Immature natural killer cell (primary cell): ENCODE results near the gene ATP11A. TPM values are rescaled to one million over a fixed set of nuclear protein-coding genes. Genes with fewer than 3 reads are reported as not detected.

Experiments
- DNase-seq, 3 donors: peaks; one replicate each; pipeline ENCODE4 v3.0.0; 2022; ENCODE audit warnings: mixed read lengths in 1 of 3
- H3K27ac Mint-ChIP-seq, 6 donors: one replicate each; pipeline ENCODE4 v1.8.0; 2020; ENCODE audit warnings: mixed read lengths in 6 of 6, mild to moderate bottlenecking in 5 of 6, inconsistent platforms in 4 of 6, moderate library complexity in 3 of 6
- H3K27me3 Mint-ChIP-seq, 3 donors: one replicate each; pipeline ENCODE4 v1.8.0; 2020 to 2021; ENCODE audit warnings: low read depth in 3 of 3, mild to moderate bottlenecking in 3 of 3, mixed read lengths in 3 of 3, moderate library complexity in 3 of 3, inconsistent platforms in 1 of 3
- H3K36me3 Mint-ChIP-seq, 3 donors: one replicate each; pipeline ENCODE4 v1.8.0; 2020; ENCODE audit warnings: mixed read lengths in 3 of 3, inconsistent platforms in 2 of 3, mild to moderate bottlenecking in 2 of 3
- H3K4me1 Mint-ChIP-seq, 2 donors: one replicate each; pipeline ENCODE4 v1.8.0; 2020; ENCODE audit warnings: inconsistent platforms in 2 of 2, mild to moderate bottlenecking in 2 of 2, mixed read lengths in 2 of 2, moderate library complexity in 1 of 2
- H3K4me3 Mint-ChIP-seq, 5 donors: one replicate each; pipeline ENCODE4 v1.8.0; 2020; ENCODE audit warnings: mild to moderate bottlenecking in 5 of 5, mixed read lengths in 5 of 5, inconsistent platforms in 3 of 5, moderate library complexity in 3 of 5
- H3K9me3 Mint-ChIP-seq, 6 donors: one replicate each; pipeline ENCODE4 v1.8.0; 2020; ENCODE audit warnings: mild to moderate bottlenecking in 6 of 6, mixed read lengths in 6 of 6, inconsistent platforms in 4 of 6, moderate library complexity in 3 of 6
- polyA plus RNA-seq, 3 donors: library from polyadenylated mRNA; unstranded; fragments of 300-500 nt; fragmentation: Illumina TruSeq; gene quantifications; one replicate each; pipeline ENCODE4 v1.2.3, GENCODE V29; 2021

Gene ATP11A
- polyA plus RNA-seq, 3 donors from 2014 or later = 0.96 to 2.9 TPM; not detected in 1

GRCh38 chr13:112807653-112808376, 118.0 kb downstream of the ATP11A start:
- Mint-ChIP-seq H3K27ac (no peak overlapping the region), H3K4me1 (no peaks in the 10 kb centered on the region), H3K36me3 (peaks cover 4 to 23% (median 21%) of the 10 kb centered on the region in 3 donors), H3K9me3 (no peaks in the 10 kb centered on the region), H3K27me3 (peaks cover 0 to 2% (median 0%) of the 10 kb centered on the region in 3 donors), H3K4me3 (no peak overlapping the region)
- no peak for DNase-seq

DNA sequence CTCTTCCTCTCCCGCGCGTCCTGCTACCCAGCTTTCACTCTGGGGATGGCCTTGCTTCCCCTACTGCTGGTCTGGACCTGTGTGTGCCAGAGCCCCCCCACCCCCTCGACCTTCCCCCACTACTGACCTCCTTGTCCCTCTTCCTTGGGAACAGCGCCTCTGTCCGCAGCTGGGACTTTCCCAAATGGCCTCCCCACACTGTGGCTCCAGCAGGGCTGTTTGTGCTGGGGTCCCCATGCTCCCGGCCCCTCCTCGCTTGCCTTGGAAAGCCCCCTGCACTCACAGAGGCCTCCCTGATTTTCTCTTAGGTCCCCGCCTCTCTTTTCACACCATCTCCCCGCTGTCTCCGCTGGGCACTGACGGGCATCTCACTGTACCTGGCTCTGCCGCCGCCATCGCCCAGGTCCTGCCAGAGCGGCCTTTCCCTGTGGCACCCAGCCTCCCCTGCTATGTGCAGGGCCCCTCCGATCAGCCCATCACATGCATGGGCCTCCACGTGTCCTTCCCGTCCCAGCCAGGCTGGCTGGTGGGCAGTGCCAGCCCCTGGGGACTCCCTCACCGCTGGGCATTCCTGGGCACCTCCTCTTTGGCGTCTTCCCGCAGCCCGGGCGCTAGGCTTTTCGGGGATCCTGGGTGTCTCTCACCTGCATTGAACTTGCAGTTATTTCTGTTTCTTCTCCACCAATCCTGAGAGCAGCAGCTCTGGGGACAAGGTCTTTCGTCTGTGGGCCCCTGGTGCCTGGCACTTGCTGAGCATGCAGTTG, 118.7 kb downstream of the ATP11A start:
- DNase-seq = no peak
- no peaks in the 10 kb centered on the region for H3K9me3 Mint-ChIP-seq
- H3K36me3 Mint-ChIP-seq = peaks cover 4 to 28% (median 24%) of the 10 kb centered on the region in 3 donors
- no peaks in the 10 kb centered on the region for H3K4me1 Mint-ChIP-seq
- no peak overlapping the region for H3K27ac Mint-ChIP-seq
- peaks cover 0 to 2% (median 0%) of the 10 kb centered on the region in 3 donors for H3K27me3 Mint-ChIP-seq
- no peak overlapping the region for H3K4me3 Mint-ChIP-seq

- H3K4me1 Mint-ChIP-seq = no peaks in the 10 kb centered on the region
- H3K9me3 Mint-ChIP-seq = no peaks in the 10 kb centered on the region
- no peak overlapping the region for H3K27ac Mint-ChIP-seq
- H3K27me3 Mint-ChIP-seq = peaks cover 0 to 2% (median 0%) of the 10 kb centered on the region in 3 donors
- H3K36me3 Mint-ChIP-seq = peaks cover 8 to 32% (median 30%) of the 10 kb centered on the region in 3 donors
- DNase-seq = no peak
- H3K4me3 Mint-ChIP-seq = no peak overlapping the region
These were observed 119.8 kb downstream of the ATP11A start for GRCh38 chr13:112809332-112810315.

- H3K4me1 Mint-ChIP-seq = no peaks in the 10 kb centered on the region
- peaks cover 0 to 2% (median 0%) of the 10 kb centered on the region in 3 donors for H3K27me3 Mint-ChIP-seq
- no peak overlapping the region for H3K4me3 Mint-ChIP-seq
- H3K36me3 Mint-ChIP-seq = peaks cover 15 to 37% (median 37%) of the 10 kb centered on the region in 3 donors
- no peak for DNase-seq
- no peak overlapping the region for H3K27ac Mint-ChIP-seq
- no peaks in the 10 kb centered on the region for H3K9me3 Mint-ChIP-seq
These were observed 120.8 kb downstream of the ATP11A start for GRCh38 chr13:112810608-112811007.

DNA sequence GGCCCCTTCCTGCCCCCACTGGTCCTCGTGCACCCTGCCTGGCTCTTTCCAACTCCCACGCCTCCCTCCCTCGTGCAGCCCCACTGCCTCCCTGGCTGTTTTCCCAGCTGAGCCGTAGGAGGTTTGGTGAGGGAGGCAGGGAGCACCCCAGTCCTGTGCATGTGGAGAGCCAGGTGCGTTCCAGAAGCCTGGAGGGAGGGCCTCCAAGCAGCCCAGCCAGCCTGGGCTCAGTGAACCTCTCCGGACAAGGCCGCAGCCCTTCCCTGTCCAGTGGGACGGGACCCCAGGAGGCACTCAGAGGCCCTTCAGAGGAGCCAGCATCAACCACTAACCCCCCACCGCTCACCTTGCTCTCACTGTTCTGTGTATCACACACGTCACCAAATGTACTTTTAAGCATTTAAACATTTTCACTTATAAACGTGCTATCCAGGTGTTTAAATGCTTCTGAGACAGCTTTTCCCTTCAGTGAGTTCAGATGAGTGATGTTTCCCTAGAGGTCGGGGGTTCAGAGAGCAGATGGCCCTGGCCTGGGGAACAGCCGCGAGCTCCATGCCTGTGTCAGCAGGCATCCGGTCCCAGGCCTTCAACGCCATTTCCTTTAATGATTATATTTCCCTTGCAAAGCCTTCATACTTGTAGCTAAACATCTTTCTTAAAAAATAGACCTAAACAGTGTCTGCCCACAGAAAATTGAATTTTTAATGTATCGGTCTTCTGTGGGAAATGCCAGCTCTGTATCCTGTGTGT, 122.6 kb downstream of the ATP11A start:
- Mint-ChIP-seq H3K9me3 (no peaks in the 10 kb centered on the region), H3K27me3 (peaks cover 0 to 2% (median under 1%) of the 10 kb centered on the region in 3 donors), H3K4me1 (no peaks in the 10 kb centered on the region), H3K36me3 (peaks cover 29 to 42% (median 41%) of the 10 kb centered on the region in 3 donors), H3K4me3 (no peak overlapping the region), H3K27ac (no peak overlapping the region)
- no peak for DNase-seq

GRCh38 chr13:112813552-112813951, 123.7 kb downstream of the ATP11A start:
- Mint-ChIP-seq H3K36me3 (peaks cover 34 to 53% (median 44%) of the 10 kb centered on the region in 3 donors), H3K27ac (no peak overlapping the region), H3K27me3 (peaks cover 0 to 2% (median 2%) of the 10 kb centered on the region in 3 donors), H3K9me3 (no peaks in the 10 kb centered on the region), H3K4me1 (no peaks in the 10 kb centered on the region), H3K4me3 (no peak overlapping the region)
- no peak for DNase-seq

- Mint-ChIP-seq H3K4me3 (no peak overlapping the region), H3K27ac (no peak overlapping the region), H3K9me3 (no peaks in the 10 kb centered on the region), H3K36me3 (peaks cover 35 to 63% (median 47%) of the 10 kb centered on the region in 3 donors), H3K4me1 (no peaks in the 10 kb centered on the region), H3K27me3 (peaks cover 0 to 2% (median 2%) of the 10 kb centered on the region in 3 donors)
- no peak for DNase-seq
These were observed 125.2 kb downstream of the ATP11A start for GRCh38 chr13:112814905-112815585.

- Mint-ChIP-seq H3K9me3 (no peaks in the 10 kb centered on the region), H3K27me3 (peaks cover 0 to 2% (median 2%) of the 10 kb centered on the region in 3 donors), H3K27ac (no peak overlapping the region), H3K36me3 (peaks cover 38 to 62% (median 49%) of the 10 kb centered on the region in 3 donors), H3K4me1 (no peaks in the 10 kb centered on the region), H3K4me3 (no peak overlapping the region)
- no peak for DNase-seq
These were observed 126.0 kb downstream of the ATP11A start for GRCh38 chr13:112815871-112816270.

- Mint-ChIP-seq H3K27ac (no peak overlapping the region), H3K36me3 (peaks cover 39 to 65% (median 44%) of the 10 kb centered on the region in 3 donors), H3K4me1 (no peaks in the 10 kb centered on the region)
These were observed 128.3 kb downstream of the ATP11A start for GRCh38 chr13:112818040-112818697.

DNA sequence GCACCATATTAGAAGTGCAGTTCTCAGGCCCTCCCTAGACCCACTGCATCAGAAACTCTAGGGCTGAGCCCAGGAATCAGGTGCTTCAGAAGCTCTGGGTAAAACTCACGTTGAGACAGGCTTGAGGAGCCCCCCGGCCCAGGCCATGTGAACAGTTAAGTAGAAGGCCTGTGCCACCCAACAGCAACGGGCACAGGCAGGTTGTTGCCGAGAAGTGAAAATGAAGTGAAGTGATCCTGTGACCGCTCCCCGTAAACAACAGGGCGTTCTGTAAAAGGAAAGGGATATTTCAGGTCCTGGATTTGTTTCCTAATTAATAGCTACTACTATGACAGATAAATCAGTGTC, 128.8 kb downstream of the ATP11A start:
- DNase-seq = no peak
- Mint-ChIP-seq H3K4me3 (no peak overlapping the region), H3K27ac (no peak overlapping the region), H3K4me1 (no peaks in the 10 kb centered on the region), H3K27me3 (peaks cover 0 to 2% (median 0%) of the 10 kb centered on the region in 3 donors), H3K36me3 (peaks cover 41 to 63% (median 42%) of the 10 kb centered on the region in 3 donors), H3K9me3 (no peaks in the 10 kb centered on the region)

More at GRCh38 chr13:112818040-112818697, 128.3 kb downstream of the ATP11A start:
- Mint-ChIP-seq H3K9me3 (no peaks in the 10 kb centered on the region), H3K4me3 (no peak overlapping the region), H3K27me3 (peaks cover 0 to 2% (median 0%) of the 10 kb centered on the region in 3 donors)
- DNase-seq = no peak

DNA sequence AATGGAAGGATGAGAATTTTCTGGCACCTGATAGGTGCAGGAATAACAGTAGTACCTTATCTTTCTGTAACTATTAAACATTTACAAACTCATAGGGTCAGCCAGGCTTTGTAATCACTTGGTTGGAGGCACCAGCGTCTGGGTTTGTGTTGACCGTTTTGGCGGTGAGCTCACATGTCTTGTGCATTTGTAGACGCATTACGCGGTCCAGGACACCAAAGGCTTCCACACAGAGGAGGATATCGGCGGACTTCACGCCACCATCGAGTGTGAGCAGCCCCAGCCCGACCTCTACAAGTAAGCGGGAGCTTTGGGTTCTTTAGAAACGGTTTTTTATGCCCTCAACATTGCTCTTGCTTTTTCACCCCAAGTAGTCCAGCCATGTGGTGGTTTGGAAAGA, 129.3 kb downstream of the ATP11A start:
- H3K36me3 Mint-ChIP-seq = peaks cover 45 to 67% (median 46%) of the 10 kb centered on the region in 3 donors
- no peak overlapping the region for H3K27ac Mint-ChIP-seq

DNA sequence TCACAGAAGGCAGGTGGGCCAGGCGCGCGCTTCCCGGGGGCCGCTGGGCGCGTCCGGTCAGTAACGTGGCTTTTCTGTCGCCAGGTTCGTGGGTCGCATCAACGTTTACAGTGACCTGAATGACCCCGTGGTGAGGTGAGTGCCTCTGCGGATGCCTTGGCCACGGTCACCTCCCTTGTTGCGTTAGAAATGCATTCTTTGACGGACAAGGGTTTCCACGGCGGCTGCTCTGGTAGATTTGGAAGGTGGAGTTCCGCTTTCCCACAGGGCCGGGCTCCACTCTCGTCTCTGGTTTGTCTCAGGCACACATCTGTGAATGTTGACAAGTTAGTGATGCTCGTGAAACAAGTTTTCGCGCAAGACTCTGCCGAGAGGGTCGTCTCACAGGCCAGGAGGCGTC, 130.0 kb downstream of the ATP11A start:
- H3K9me3 Mint-ChIP-seq = no peaks in the 10 kb centered on the region
- peaks cover 0 to 2% (median 0%) of the 10 kb centered on the region in 3 donors for H3K27me3 Mint-ChIP-seq
- no peaks in the 10 kb centered on the region for H3K4me1 Mint-ChIP-seq
- H3K27ac Mint-ChIP-seq = no peak overlapping the region
- no peak for DNase-seq
- peaks cover 45 to 68% (median 46%) of the 10 kb centered on the region in 3 donors for H3K36me3 Mint-ChIP-seq
- H3K4me3 Mint-ChIP-seq = no peak overlapping the region

More for the DNA sequence above, 129.3 kb downstream of the ATP11A start:
- Mint-ChIP-seq H3K9me3 (no peaks in the 10 kb centered on the region), H3K27me3 (peaks cover 0 to 2% (median 0%) of the 10 kb centered on the region in 3 donors), H3K4me3 (no peak overlapping the region), H3K4me1 (no peaks in the 10 kb centered on the region)
- DNase-seq = no peak
